H9 (cell line): ENCODE results near the gene MYO7B. TPM values are rescaled to one million over a fixed set of nuclear protein-coding genes. Genes with fewer than 3 reads are reported as not detected.

Experiments used
- DNase-seq: peaks from one replicate; pipeline ENCODE4 v3.0.0-alpha.2; 2017
- H2AFZ ChIP-seq: one replicate; pipeline ENCODE4 v1.6.1; 2013; ENCODE audit warnings: mild to moderate bottlenecking, low read length, control low read depth, moderate library complexity
- H2AK5ac ChIP-seq: 2 replicates; pipeline ENCODE4 v1.6.1; 2013; ENCODE audit warnings: low read length, control low read depth, mixed read lengths; ENCODE audit not compliant: insufficient read length
- H2BK120ac ChIP-seq: one replicate; pipeline ENCODE4 v1.6.1; 2013; ENCODE audit warnings: low read depth, mild to moderate bottlenecking, low read length, control low read depth, inconsistent platforms; ENCODE audit not compliant: poor library complexity, severe bottlenecking
- H2BK12ac ChIP-seq: 2 replicates; pipeline ENCODE4 v1.6.1; 2013; ENCODE audit warnings: low read length, control low read depth, mixed read lengths, low read depth; ENCODE audit not compliant: insufficient read length
- H2BK15ac ChIP-seq: 2 replicates; pipeline ENCODE4 v1.6.1; 2013; ENCODE audit warnings: low read depth, low read length, control low read depth
- H2BK20ac ChIP-seq: one replicate; pipeline ENCODE4 v1.6.1; 2013; ENCODE audit warnings: low read depth, mild to moderate bottlenecking, low read length, control low read depth, inconsistent platforms; ENCODE audit not compliant: poor library complexity, severe bottlenecking
- H2BK5ac ChIP-seq: 2 replicates; pipeline ENCODE4 v1.6.1; 2013; ENCODE audit warnings: low read length, control low read depth, mixed read lengths; ENCODE audit not compliant: insufficient read length
- H3K14ac ChIP-seq: 2 replicates; pipeline ENCODE4 v1.6.1; 2013; ENCODE audit warnings: low read length, control low read depth; ENCODE audit not compliant: insufficient read depth
- H3K18ac ChIP-seq: 2 replicates; pipeline ENCODE4 v1.6.1; 2013; ENCODE audit warnings: low read depth, mild to moderate bottlenecking, mixed read lengths, low read length, control low read depth; ENCODE audit not compliant: insufficient read length
- H3K23ac ChIP-seq: 2 replicates; pipeline ENCODE4 v1.6.1; 2013; ENCODE audit warnings: low read length, control low read depth, mixed read lengths, low read depth; ENCODE audit not compliant: insufficient read length
- H3K23me2 ChIP-seq: 2 replicates; pipeline ENCODE4 v1.6.1; 2013; ENCODE audit warnings: low read depth, mild to moderate bottlenecking, mixed read lengths, low read length, control low read depth; ENCODE audit not compliant: insufficient read length, poor library complexity, severe bottlenecking
- H3K27ac ChIP-seq: 2 replicates; pipeline ENCODE4 v1.5.1; 2013; ENCODE audit warnings: low read length, control low read depth, mixed read lengths, low read depth; ENCODE audit not compliant: insufficient read length
- H3K27me3 ChIP-seq: 2 replicates; pipeline ENCODE4 v1.6.1; 2013; ENCODE audit warnings: low read length, control low read depth, inconsistent platforms; ENCODE audit not compliant: insufficient read depth
- H3K4ac ChIP-seq: 2 replicates; pipeline ENCODE4 v1.6.1; 2013; ENCODE audit warnings: low read depth, mild to moderate bottlenecking, control low read depth, inconsistent platforms, low read length, moderate library complexity
- H3K4me1 ChIP-seq: 2 replicates; pipeline ENCODE4 v1.6.1; 2013; ENCODE audit warnings: low read length, control low read depth, inconsistent platforms; ENCODE audit not compliant: insufficient read depth
- H3K4me2 ChIP-seq: 2 replicates; pipeline ENCODE4 v1.6.1; 2013; ENCODE audit warnings: low read length, control low read depth, mixed read lengths; ENCODE audit not compliant: insufficient read length, insufficient read depth
- H3K56ac ChIP-seq: 2 replicates; pipeline ENCODE4 v1.6.1; 2013; ENCODE audit warnings: low read depth, mild to moderate bottlenecking, mixed read lengths, low read length, control low read depth; ENCODE audit not compliant: insufficient read length
- H3K79me1 ChIP-seq: 2 replicates; pipeline ENCODE4 v1.6.1; 2013; ENCODE audit warnings: low read depth, mild to moderate bottlenecking, moderate library complexity, low read length, control low read depth, inconsistent platforms; ENCODE audit not compliant: insufficient read depth, poor library complexity, severe bottlenecking
- H3K79me2 ChIP-seq: 2 replicates; pipeline ENCODE4 v1.6.1; 2013; ENCODE audit warnings: low read length, control low read depth, inconsistent platforms; ENCODE audit not compliant: insufficient read depth
- H3K9ac ChIP-seq: 2 replicates; pipeline ENCODE4 v1.6.1; 2013; ENCODE audit warnings: low read length, control low read depth, mixed read lengths; ENCODE audit not compliant: insufficient read length; ENCODE audit errors: extremely low read depth
- H3K9me3 ChIP-seq: one replicate; pipeline ENCODE4 v1.6.1; 2013; ENCODE audit warnings: low read depth, low read length, inconsistent platforms; ENCODE audit not compliant: control insufficient read depth
- H3T11ph ChIP-seq: one replicate; pipeline ENCODE4 v1.6.1; 2013; ENCODE audit warnings: mild to moderate bottlenecking, low read length, control low read depth, inconsistent platforms
- H4K20me1 ChIP-seq: one replicate; pipeline ENCODE4 v1.6.1; 2013; ENCODE audit not compliant: control insufficient read depth, insufficient read length, insufficient read depth
- H4K5ac ChIP-seq: 2 replicates; pipeline ENCODE4 v1.6.1; 2013; ENCODE audit warnings: low read depth, mild to moderate bottlenecking, mixed read lengths, low read length, control low read depth; ENCODE audit not compliant: insufficient read length
- H4K8ac ChIP-seq: replicated peaks from 2 replicates; pipeline ENCODE4 v1.6.1; 2013; ENCODE audit warnings: low read length, control low read depth, mixed read lengths, low read depth; ENCODE audit not compliant: insufficient read length
- H4K91ac ChIP-seq: 2 replicates; pipeline ENCODE4 v1.6.1; 2013; ENCODE audit warnings: low read depth, mild to moderate bottlenecking, moderate library complexity, mixed read lengths, low read length, control low read depth; ENCODE audit not compliant: insufficient read length
- H3K27ac Mint-ChIP-seq, 3 experiments: 2 replicates in 2 of 3; 3 replicates in 1 of 3; pipeline ENCODE4 v1.8.0; 2020 to 2021; ENCODE audit warnings: mixed read lengths in 3 of 3, mild to moderate bottlenecking in 1 of 3, moderate library complexity in 1 of 3
- H3K27me3 Mint-ChIP-seq: 2 replicates; pipeline ENCODE4 v1.8.0; 2021; ENCODE audit warnings: low read depth, mild to moderate bottlenecking, moderate library complexity, mixed read lengths
- H3K36me3 Mint-ChIP-seq, 3 experiments: 2 replicates in 2 of 3; 3 replicates in 1 of 3; pipeline ENCODE4 v1.8.0; 2020 to 2021; ENCODE audit warnings: low read depth in 3 of 3, mixed read lengths in 3 of 3; ENCODE audit not compliant: insufficient read depth in 1 of 3
- H3K4me1 Mint-ChIP-seq, 2 experiments: 2 replicates each; pipeline ENCODE4 v1.8.0; 2020; ENCODE audit warnings: mixed read lengths in 2 of 2
- H3K4me3 Mint-ChIP-seq, 2 experiments: 2 replicates in 1 of 2; 3 replicates in 1 of 2; pipeline ENCODE4 v1.8.0; 2020 to 2021; ENCODE audit warnings: mild to moderate bottlenecking in 2 of 2, mixed read lengths in 2 of 2, moderate library complexity in 1 of 2
- H3K9me3 Mint-ChIP-seq, 2 experiments: 2 replicates in 1 of 2; 3 replicates in 1 of 2; pipeline ENCODE4 v1.8.0; 2020; ENCODE audit warnings: mild to moderate bottlenecking in 2 of 2, mixed read lengths in 2 of 2, moderate library complexity in 1 of 2
- WGBS: extraction: QIAGEN DNeasy Blood & Tissue Kit; methylation state at CpG from one replicate; pipeline ENCODE4 v1.1.7; 2013; ENCODE audit warnings: missing lambda C conversion rate, low lambda C conversion rate, mixed read lengths; ENCODE audit not compliant: insufficient read length; ENCODE audit errors: extremely low coverage; 5-methylcytosine and 5-hydroxymethylcytosine counted together
- total RNA-seq: library from RNA; stranded (reverse); gene quantifications from 2 replicates; pipeline ENCODE4 v1.2.1, GENCODE V29; 2021
- TF ChIP-seq, protein P1 (sequence below): fragments of 200-600 bp; sonication (generic); conservative IDR thresholded peaks from 3 replicates; pipeline ENCODE4 v1.8.0; 2021; ENCODE audit warnings: antibody characterized with exemption, mild to moderate bottlenecking

Gene MYO7B
- total RNA-seq, 1 experiment from 2014 or later, result not detected

GRCh38 chr2:127515383-127515915 is 20.0 kb upstream of the MYO7B start:
- TF ChIP-seq, protein P1, sequence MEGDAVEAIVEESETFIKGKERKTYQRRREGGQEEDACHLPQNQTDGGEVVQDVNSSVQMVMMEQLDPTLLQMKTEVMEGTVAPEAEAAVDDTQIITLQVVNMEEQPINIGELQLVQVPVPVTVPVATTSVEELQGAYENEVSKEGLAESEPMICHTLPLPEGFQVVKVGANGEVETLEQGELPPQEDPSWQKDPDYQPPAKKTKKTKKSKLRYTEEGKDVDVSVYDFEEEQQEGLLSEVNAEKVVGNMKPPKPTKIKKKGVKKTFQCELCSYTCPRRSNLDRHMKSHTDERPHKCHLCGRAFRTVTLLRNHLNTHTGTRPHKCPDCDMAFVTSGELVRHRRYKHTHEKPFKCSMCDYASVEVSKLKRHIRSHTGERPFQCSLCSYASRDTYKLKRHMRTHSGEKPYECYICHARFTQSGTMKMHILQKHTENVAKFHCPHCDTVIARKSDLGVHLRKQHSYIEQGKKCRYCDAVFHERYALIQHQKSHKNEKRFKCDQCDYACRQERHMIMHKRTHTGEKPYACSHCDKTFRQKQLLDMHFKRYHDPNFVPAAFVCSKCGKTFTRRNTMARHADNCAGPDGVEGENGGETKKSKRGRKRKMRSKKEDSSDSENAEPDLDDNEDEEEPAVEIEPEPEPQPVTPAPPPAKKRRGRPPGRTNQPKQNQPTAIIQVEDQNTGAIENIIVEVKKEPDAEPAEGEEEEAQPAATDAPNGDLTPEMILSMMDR, result no peak
- Histone ChIP-seq H4K8ac (no peak overlapping the region), H2BK120ac (no peak overlapping the region), H3K56ac (no peak overlapping the region), H3K9ac (no peak overlapping the region), H2BK20ac (no peak overlapping the region), H4K20me1 (no peaks in the 10 kb centered on the region), H3K23ac (no peak overlapping the region), H3K23me2 (no peaks in the 10 kb centered on the region), H3K27ac (no peak overlapping the region), H4K5ac (no peak overlapping the region), H2AFZ (no peak overlapping the region), H3K4ac (no peak overlapping the region), H3K9me3 (no peaks in the 10 kb centered on the region), H3K4me2 (no peak overlapping the region), H2BK12ac (no peak overlapping the region), H2BK5ac (no peak overlapping the region), H3T11ph (no peak overlapping the region), H3K4me1 (no peaks in the 10 kb centered on the region), H3K18ac (no peak overlapping the region), H3K14ac (no peak overlapping the region), H2BK15ac (no peak overlapping the region), H3K79me1 (peaks cover 29% of the 10 kb centered on the region), H3K79me2 (peaks cover 40% of the 10 kb centered on the region), H4K91ac (no peak overlapping the region), H3K27me3 (no peaks in the 10 kb centered on the region), H2AK5ac (no peak overlapping the region)
- Mint-ChIP-seq H3K36me3 (peaks cover 7 to 50% (median 33%) of the 10 kb centered on the region in 3 experiments; a peak in 6 of 7 replicates), H3K4me3 (no peak overlapping the region), H3K9me3 (no peaks in the 10 kb centered on the region), H3K27ac (peak overlapping the region in 2 of 3 experiments; percentile 44 to 83; a peak in 4 of 7 replicates), H3K4me1 (peaks cover 32 to 36% of the 10 kb centered on the region in 2 experiments), H3K27me3 (no peaks in the 10 kb centered on the region)
- WGBS, result no CpG with 5 or more reads among the region's 6 CpGs
- DNase-seq, result no peak
